Measurements from ENCODE around the gene IRF3. TPM values are rescaled to one million over a fixed set of nuclear protein-coding genes. Genes with fewer than 3 reads are reported as not detected.

IRF3 gene
- total and polyA plus RNA-seq, 4 experiments from 2014 or later: 64.1 to 386 (median 220) TPM

DNA sequence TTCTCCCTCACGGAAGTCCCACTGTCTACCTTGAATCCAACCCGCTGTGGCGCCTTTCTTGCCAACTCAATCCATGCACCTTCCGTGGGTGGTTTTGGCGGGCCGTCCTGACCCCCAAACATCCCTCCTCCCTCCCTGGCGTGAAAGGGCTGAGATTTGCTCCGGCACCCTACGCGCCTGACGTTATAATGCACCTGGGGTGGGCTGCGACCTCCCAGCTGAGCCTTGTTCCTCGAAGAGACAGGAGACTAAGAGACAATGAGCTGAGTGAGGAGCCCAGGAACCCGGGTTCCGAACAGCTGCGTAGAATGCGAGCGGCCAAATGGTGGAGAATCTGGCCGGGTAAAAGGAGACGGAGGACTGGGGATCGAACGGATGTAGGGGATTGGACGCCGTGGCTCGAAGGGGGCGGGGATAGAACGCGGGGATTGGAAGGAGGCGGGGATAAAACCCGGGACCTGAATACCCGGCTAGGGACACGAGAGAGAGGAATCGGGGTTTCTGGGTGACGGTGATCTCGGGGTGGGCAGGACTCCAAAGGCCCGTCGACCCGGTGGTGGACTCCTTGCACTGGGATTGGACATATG, 25.1 kb upstream of the IRF3 start, which contains the start of gene CPT1C:
CPT1C (plus strand) TSS at position 461 of the 587 bp plus-strand sequence. CDS start 1,137 bp downstream, outside the sequence.
- H3K27ac ChIP-seq (ENCODE audit: low read depth, low read length): peak within 1 kb of the TSS; percentile 30
- Mint-ChIP-seq H3K27me3 (peaks cover 10 to 16% of the 10 kb centered on the region in 2 donors), H3K9me3 (no peaks in the 10 kb centered on the region), H3K27ac (peak within 1 kb of the TSS; percentile 38 to 84 (median 45)), H3K36me3 (peaks cover 5 to 13% of the 10 kb centered on the region in 2 donors), H3K4me3 (peak within 1 kb of the TSS; percentile 85 to 94 (median 90)), H3K4me1 (peaks cover 14 to 27% (median 17%) of the 10 kb centered on the region in 4 donors)
- intact Hi-C loops (cut with micrococcal nuclease): no loop called here
- H3K36me3 ChIP-seq (ENCODE audit: insufficient read depth, low read length): peaks cover 6% of the 10 kb centered on the region
- POLR2A ChIA-PET (ENCODE audit: partially characterized antibody): interaction anchor here (1.0 kb wide), 1 partner anchor 13 kb away, joined by 3 read pairs; the partner anchor contains the start of gene PRMT1
- CTCF ChIA-PET (ENCODE audit: partially characterized antibody): interaction anchor here (0.9 to 1.6 kb wide), 3 partner anchors 10 to 27 kb away, joined by 3 to 5 read pairs (median 3); no protein-coding TSS in a partner anchor
- DNase-seq: peak; percentile 29 to 67 (median 40)
- H3K27me3 ChIP-seq (ENCODE audit: insufficient read depth, low read length): peaks cover 4% of the 10 kb centered on the region
- H3K4me1 ChIP-seq (ENCODE audit: insufficient read depth, low read length): peaks cover 27% of the 10 kb centered on the region
- H3K4me3 ChIP-seq (ENCODE audit: low read length in 2 of 2): peak within 1 kb of the TSS in 1 of 2 donors; percentile 49
- no peaks in the 10 kb centered on the region for H3K9me3 ChIP-seq (ENCODE audit: control insufficient read depth in 1 of 2, low read length in 2 of 2)

DNA sequence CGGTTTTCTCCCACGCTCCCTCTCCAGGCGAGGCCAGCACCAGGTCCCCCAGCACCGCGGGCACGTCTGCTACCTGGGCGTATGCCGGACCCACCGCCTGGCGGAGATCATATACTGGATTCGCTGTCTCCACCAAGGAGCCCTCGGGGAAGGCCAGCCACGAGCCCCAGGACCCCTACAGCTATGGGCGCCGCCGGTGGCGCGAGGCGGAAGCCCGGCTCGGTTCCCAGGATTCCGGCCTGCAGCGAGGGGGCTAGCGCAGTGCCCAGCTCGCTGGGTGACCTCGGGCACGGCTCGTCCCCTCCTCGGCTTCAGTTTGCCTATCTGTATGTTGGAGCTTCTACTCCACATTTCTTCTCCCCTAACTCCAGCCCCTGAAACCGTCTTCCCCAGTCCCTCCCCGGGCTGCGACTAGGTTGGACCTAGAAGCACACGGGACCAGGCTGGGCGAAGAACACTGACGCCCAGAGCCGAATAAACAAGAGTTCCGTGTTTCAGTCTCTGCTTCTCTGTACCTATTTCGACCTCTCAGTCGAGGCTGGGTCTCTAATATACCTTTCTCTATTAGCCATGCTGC, 24.5 kb upstream of the IRF3 start:
- Histone ChIP-seq H3K27me3 (ENCODE audit: insufficient read depth, low read length) (peaks cover 4% of the 10 kb centered on the region), H3K4me1 (ENCODE audit: insufficient read depth, low read length) (peaks cover 27% of the 10 kb centered on the region), H3K27ac (ENCODE audit: low read depth, low read length) (no peak overlapping the region), H3K9me3 (ENCODE audit: control insufficient read depth in 1 of 2, low read length in 2 of 2) (no peaks in the 10 kb centered on the region), H3K36me3 (ENCODE audit: insufficient read depth, low read length) (peaks cover 12% of the 10 kb centered on the region), H3K4me3 (ENCODE audit: low read length in 2 of 2) (peak overlapping the region in 1 of 2 donors; percentile 49)
- ChIA-PET CTCF (ENCODE audit: partially characterized antibody) (interaction anchor here (0.9 to 1.6 kb wide), 4 partner anchors 9 to 27 kb away, joined by 3 to 5 read pairs (median 3); no protein-coding TSS in a partner anchor), POLR2A (ENCODE audit: partially characterized antibody) (interaction anchor here (1.3 kb wide), 1 partner anchor 14 kb away, joined by 4 read pairs; no protein-coding TSS in a partner anchor)
- peak in 1 of 5 donors; percentile 20 for DNase-seq
- peaks cover 14 to 27% (median 17%) of the 10 kb centered on the region in 4 donors for H3K4me1 Mint-ChIP-seq
- H3K27ac Mint-ChIP-seq: peak overlapping the region in 6 of 7 donors; percentile 25 to 84 (median 47)
- peak overlapping the region; percentile 85 to 94 (median 90) for H3K4me3 Mint-ChIP-seq
- H3K36me3 Mint-ChIP-seq: peaks cover 8 to 19% of the 10 kb centered on the region in 2 donors
- intact Hi-C loops (cut with micrococcal nuclease): no loop called here
- H3K27me3 Mint-ChIP-seq: peaks cover 10 to 16% of the 10 kb centered on the region in 2 donors
- H3K9me3 Mint-ChIP-seq: no peaks in the 10 kb centered on the region

DNA sequence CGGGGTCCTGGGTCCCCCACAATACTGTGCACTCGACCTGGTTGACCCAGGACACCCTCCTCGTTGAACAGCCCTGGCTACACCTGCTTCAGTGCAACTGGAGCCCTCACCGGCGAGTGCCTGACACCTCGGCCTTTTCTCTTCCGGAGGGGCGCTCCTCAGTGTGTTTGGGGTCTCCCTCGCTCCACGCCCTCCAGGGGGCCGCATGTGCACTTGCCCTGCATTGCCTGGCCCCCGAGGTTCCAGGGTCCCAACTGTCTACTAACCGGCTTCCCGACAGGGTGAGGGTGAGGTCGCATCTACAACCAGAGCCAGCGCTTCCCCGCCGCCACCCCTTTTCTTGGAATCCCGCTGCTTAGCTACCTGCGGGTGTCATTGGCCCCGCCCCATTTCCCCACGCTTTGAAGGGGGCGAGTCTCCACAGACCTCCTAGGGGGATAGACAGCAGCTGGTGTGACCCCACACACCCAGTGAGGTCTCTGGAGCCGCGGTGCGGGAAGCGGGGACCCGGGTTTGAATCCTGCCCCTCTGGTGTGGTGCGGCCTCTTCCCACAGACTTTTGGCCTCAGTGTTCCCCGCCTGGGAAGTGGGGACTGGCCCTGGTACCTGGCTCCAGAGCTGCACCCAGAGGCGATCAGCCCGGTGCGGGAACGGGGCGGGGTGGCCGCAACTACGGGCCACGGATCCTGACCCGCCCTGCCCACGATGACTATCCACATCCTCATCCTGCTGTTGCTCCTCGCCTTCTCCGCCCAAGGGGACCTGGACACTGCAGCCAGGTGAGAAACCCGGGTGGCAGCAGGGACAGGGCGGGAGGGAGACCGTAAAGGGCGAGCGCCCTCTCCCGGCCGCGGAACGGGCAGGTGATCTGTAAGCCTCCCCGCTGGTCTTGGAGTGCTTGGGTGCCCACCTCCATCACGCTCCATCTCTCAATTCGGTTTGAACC, 23.7 kb upstream of the IRF3 start, which contains the start of gene ADM5:
ADM5 (plus strand) TSS at position 462 of the 946 bp plus-strand sequence; CDS start at position 706, 244 bp downstream.
- H3K36me3 ChIP-seq (ENCODE audit: insufficient read depth, low read length): peaks cover 16% of the 10 kb centered on the region
- H3K27ac ChIP-seq (ENCODE audit: low read depth, low read length): no peak within 1 kb of the TSS
- H3K4me1 Mint-ChIP-seq: peaks cover 14 to 27% (median 17%) of the 10 kb centered on the region in 4 donors
- CTCF ChIA-PET (ENCODE audit: partially characterized antibody): interaction anchor here (0.9 to 1.6 kb wide), 4 partner anchors 9 to 28 kb away, joined by 3 to 5 read pairs (median 3); no protein-coding TSS in a partner anchor
- H3K4me3 ChIP-seq (ENCODE audit: low read length in 2 of 2): peak within 1 kb of the TSS in 1 of 2 donors; percentile 49
- H3K4me3 Mint-ChIP-seq: peak within 1 kb of the TSS; percentile 85 to 94 (median 90)
- peaks cover 27% of the 10 kb centered on the region for H3K4me1 ChIP-seq (ENCODE audit: insufficient read depth, low read length)
- peaks cover 4% of the 10 kb centered on the region for H3K27me3 ChIP-seq (ENCODE audit: insufficient read depth, low read length)
- H3K9me3 ChIP-seq (ENCODE audit: control insufficient read depth in 1 of 2, low read length in 2 of 2): no peaks in the 10 kb centered on the region
- DNase-seq: peak in 2 of 5 donors; percentile 19 to 46
- peaks cover 10 to 23% of the 10 kb centered on the region in 2 donors for H3K36me3 Mint-ChIP-seq
- intact Hi-C loops (cut with micrococcal nuclease): no loop called here
- H3K27ac Mint-ChIP-seq: peak within 1 kb of the TSS in 6 of 7 donors; percentile 25 to 84 (median 47)
- H3K9me3 Mint-ChIP-seq: no peaks in the 10 kb centered on the region
- H3K27me3 Mint-ChIP-seq: peaks cover 10 to 16% of the 10 kb centered on the region in 2 donors
- POLR2A ChIA-PET (ENCODE audit: partially characterized antibody): interaction anchor here (1.3 kb wide), 1 partner anchor 13 kb away, joined by 4 read pairs; no protein-coding TSS in a partner anchor

DNA sequence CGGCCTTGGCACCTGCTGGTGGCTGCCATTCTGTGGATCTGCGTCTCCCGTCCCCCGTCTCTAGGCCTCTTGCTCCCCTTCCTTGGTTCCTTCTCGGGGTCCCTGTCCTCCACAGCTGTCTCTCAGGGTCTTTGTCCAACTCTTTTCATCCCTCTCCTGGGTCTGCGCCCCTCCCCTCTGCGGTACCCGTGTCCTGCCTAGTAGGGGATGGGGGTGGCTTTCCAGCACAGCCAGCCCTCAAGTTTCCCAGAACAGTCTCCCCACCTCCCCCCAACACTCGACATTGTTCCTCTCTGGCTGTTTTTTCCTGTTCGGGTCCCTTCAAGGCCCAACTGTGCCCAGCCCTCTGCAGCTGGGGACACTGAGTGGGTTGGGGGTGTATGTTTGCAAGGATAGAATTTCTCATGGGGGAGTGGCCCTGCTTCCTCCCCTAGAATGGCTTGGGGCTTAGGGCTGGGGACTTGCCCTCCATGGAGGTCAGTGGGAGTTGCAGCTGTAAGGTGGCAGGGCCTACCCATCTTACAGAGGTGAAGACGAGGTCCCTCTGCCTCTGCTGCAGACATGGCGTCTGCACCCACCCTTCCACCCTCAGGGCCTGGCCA, 23.0 kb upstream of the IRF3 start:
- CTCF ChIA-PET (ENCODE audit: partially characterized antibody): no interaction called here
- peaks cover 4% of the 10 kb centered on the region for H3K27me3 ChIP-seq (ENCODE audit: insufficient read depth, low read length)
- Mint-ChIP-seq H3K36me3 (peaks cover 15 to 31% of the 10 kb centered on the region in 2 donors), H3K4me3 (no peak overlapping the region), H3K27ac (peak overlapping the region in 2 of 7 donors; percentile 10 to 31), H3K27me3 (peaks cover 8 to 13% of the 10 kb centered on the region in 2 donors), H3K4me1 (peaks cover 12 to 27% (median 17%) of the 10 kb centered on the region in 4 donors), H3K9me3 (no peaks in the 10 kb centered on the region)
- peaks cover 27% of the 10 kb centered on the region for H3K4me1 ChIP-seq (ENCODE audit: insufficient read depth, low read length)
- POLR2A ChIA-PET (ENCODE audit: partially characterized antibody): no interaction called here
- no peak overlapping the region for H3K27ac ChIP-seq (ENCODE audit: low read depth, low read length)
- intact Hi-C loops (cut with micrococcal nuclease): no loop called here
- no peak overlapping the region for H3K4me3 ChIP-seq (ENCODE audit: low read length in 2 of 2)
- peaks cover 24% of the 10 kb centered on the region for H3K36me3 ChIP-seq (ENCODE audit: insufficient read depth, low read length)
- H3K9me3 ChIP-seq (ENCODE audit: control insufficient read depth in 1 of 2, low read length in 2 of 2): no peaks in the 10 kb centered on the region
- DNase-seq: peak in 1 of 5 donors; percentile 15

DNA sequence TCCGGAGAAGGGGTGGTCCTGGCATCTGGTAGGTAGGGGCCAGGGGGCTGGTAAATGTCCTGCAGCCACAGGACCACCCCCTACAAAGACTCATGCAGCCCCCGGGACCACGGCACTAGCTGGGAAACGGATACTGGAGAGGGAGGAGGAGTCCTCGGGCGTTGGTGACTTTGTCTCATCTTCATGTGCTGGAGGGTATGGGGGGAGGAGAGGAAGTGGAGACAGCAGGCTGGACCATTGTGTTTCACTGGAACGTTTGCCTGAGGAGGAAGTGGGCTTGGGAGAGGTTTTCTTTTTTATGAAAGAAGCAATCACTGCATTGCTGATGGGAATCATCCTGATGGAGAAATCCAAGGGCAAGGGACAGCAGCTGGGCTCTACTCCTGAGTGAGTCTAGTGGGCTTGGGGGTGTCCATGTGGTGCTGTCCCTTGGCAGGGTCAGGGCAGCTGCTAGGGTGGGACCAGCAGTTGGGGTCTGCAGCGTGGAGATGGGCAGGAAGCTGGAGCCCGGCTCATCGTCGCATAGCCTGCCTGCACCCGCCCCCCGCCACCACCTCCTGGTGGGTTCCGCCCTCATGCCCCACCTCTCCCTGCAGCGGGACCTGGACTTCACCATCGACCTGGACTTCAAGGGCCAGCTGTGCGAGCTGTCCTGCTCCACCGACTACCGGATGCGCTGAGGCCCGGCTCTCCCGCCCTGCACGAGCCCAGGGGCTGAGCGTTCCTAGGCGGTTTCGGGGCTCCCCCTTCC, 22.1 kb upstream of the IRF3 start:
- Mint-ChIP-seq H3K27me3 (peaks cover 8 to 13% of the 10 kb centered on the region in 2 donors), H3K27ac (peak overlapping the region in 3 of 7 donors; percentile 8 to 77 (median 37)), H3K4me3 (no peak overlapping the region), H3K9me3 (no peaks in the 10 kb centered on the region), H3K36me3 (peaks cover 15 to 36% of the 10 kb centered on the region in 2 donors), H3K4me1 (peaks cover 12 to 27% (median 17%) of the 10 kb centered on the region in 4 donors)
- Histone ChIP-seq H3K9me3 (ENCODE audit: control insufficient read depth in 1 of 2, low read length in 2 of 2) (no peaks in the 10 kb centered on the region), H3K27ac (ENCODE audit: low read depth, low read length) (no peak overlapping the region), H3K27me3 (ENCODE audit: insufficient read depth, low read length) (peaks cover 4% of the 10 kb centered on the region), H3K36me3 (ENCODE audit: insufficient read depth, low read length) (peaks cover 25% of the 10 kb centered on the region), H3K4me3 (ENCODE audit: low read length in 2 of 2) (no peak overlapping the region), H3K4me1 (ENCODE audit: insufficient read depth, low read length) (peaks cover 27% of the 10 kb centered on the region)
- DNase-seq: peak in 1 of 5 donors; percentile 36
- intact Hi-C loops (cut with micrococcal nuclease): no loop called here
- ChIA-PET CTCF (ENCODE audit: partially characterized antibody) (no interaction called here), POLR2A (ENCODE audit: partially characterized antibody) (interaction anchor here (0.6 to 1.1 kb wide), 2 partner anchors 9 to 28 kb away, joined by 3 to 4 read pairs; no protein-coding TSS in a partner anchor)

DNA sequence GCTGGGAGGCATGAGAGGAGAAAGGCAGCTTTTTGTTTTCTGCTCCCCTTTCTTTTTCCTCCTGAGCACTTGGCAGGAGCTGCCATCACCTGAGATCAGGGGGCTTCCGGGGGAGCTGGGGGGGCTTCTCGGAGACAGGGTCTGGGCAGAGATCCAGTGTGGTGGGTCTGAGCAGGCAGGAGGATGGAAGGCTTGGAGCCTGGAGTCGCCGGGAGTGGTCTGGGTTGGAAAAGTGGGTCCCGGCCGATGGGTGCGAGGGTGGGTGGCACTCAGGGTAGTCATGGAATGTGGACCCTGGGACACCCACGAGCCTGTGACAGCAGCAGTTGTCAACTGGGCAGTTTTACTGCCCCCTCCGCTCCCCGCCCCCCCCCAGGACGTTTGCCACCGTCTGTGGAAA, 21.5 kb upstream of the IRF3 start:
- Histone ChIP-seq H3K27me3 (ENCODE audit: insufficient read depth, low read length) (peaks cover under 1% of the 10 kb centered on the region), H3K36me3 (ENCODE audit: insufficient read depth, low read length) (peaks cover 29% of the 10 kb centered on the region), H3K27ac (ENCODE audit: low read depth, low read length) (no peak overlapping the region), H3K4me3 (ENCODE audit: low read length in 2 of 2) (no peak overlapping the region), H3K4me1 (ENCODE audit: insufficient read depth, low read length) (peaks cover 27% of the 10 kb centered on the region), H3K9me3 (ENCODE audit: control insufficient read depth in 1 of 2, low read length in 2 of 2) (no peaks in the 10 kb centered on the region)
- DNase-seq: peak in 1 of 5 donors; percentile 25
- Mint-ChIP-seq H3K27me3 (peaks cover 6 to 13% of the 10 kb centered on the region in 2 donors), H3K36me3 (peaks cover 20 to 41% of the 10 kb centered on the region in 2 donors), H3K4me1 (peaks cover 12 to 23% (median 18%) of the 10 kb centered on the region in 4 donors), H3K4me3 (no peak overlapping the region), H3K27ac (peak overlapping the region in 1 of 7 donors; percentile 41), H3K9me3 (no peaks in the 10 kb centered on the region)
- CTCF ChIA-PET (ENCODE audit: partially characterized antibody): no interaction called here
- POLR2A ChIA-PET (ENCODE audit: partially characterized antibody): interaction anchor here (0.6 to 1.1 kb wide), 2 partner anchors 8 to 29 kb away, joined by 3 to 4 read pairs; no protein-coding TSS in a partner anchor
- intact Hi-C loops (cut with micrococcal nuclease): no loop called here

Data from CD4-positive, alpha-beta memory T cell (primary cell).